GM21737 (cell line): Measurements from ENCODE around the gene E2F4.

ENCODE experiments used
- ATAC-seq: cut with Tn5 transposase; IDR thresholded peaks from one replicate; pipeline ENCODE4 v1.9.1; 2021; ENCODE audit warnings: mild to moderate bottlenecking, moderate library complexity; ENCODE audit not compliant: unreplicated experiment

E2F4 gene

DNA sequence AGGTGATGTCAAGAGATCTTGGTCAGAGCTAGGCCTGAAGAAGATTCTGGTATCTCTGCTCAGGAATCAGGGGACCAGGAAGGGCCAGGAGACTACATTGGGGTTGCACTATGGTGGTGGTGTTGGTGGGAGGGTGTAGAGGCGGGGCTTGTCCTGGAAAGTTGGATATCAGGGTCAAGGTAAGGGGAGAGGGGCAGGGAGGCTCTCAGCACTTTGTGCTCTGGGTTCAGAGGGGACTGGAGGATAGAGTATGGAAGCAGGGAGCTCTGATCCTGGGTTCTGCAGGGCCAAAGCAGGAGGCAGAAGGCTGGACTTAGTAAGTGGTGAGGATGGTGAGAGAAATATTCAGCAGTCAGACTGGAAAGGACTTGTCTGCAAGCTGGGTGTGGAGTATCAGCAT, 18.6 kb upstream of the E2F4 start:
- no peak for ATAC-seq

DNA sequence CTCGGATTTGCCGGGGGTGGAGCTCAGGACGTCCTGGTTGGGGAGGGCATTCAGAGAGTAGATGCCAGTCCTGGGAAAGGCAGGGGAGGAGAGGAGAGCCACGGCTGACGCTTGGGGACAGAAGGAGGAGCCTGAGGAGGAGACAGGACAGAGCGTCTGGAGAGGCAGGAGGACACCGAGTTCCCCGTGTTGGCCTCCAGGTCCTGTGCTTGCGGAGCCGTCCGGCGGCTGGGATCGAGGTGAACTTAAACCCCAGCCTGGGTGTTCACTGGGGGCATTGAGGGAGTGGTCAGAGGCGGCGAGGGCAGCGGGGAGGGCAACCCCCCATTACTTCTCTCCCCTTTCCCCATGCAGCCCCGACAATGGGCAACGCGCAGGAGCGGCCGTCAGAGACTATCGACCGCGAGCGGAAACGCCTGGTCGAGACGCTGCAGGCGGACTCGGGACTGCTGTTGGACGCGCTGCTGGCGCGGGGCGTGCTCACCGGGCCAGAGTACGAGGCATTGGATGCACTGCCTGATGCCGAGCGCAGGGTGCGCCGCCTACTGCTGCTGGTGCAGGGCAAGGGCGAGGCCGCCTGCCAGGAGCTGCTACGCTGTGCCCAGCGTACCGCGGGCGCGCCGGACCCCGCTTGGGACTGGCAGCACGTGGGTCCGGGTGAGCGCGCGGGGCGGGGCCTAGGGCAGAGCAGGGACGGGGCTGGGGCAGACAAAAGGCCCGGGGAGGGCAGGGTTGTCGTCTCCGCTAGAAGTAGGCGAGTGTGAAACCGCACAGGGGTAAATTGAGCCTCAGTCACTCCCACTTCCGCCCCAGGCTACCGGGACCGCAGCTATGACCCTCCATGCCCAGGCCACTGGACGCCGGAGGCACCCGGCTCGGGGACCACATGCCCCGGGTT, 17.9 kb upstream of the E2F4 start:
- ATAC-seq = peak; percentile 33

- no peak for ATAC-seq
These were observed 17.2 kb upstream of the E2F4 start for GRCh38 chr16:67174706-67175231.

GRCh38 chr16:67176662-67177061, 15.3 kb upstream of the E2F4 start:
- ATAC-seq = no peak

DNA sequence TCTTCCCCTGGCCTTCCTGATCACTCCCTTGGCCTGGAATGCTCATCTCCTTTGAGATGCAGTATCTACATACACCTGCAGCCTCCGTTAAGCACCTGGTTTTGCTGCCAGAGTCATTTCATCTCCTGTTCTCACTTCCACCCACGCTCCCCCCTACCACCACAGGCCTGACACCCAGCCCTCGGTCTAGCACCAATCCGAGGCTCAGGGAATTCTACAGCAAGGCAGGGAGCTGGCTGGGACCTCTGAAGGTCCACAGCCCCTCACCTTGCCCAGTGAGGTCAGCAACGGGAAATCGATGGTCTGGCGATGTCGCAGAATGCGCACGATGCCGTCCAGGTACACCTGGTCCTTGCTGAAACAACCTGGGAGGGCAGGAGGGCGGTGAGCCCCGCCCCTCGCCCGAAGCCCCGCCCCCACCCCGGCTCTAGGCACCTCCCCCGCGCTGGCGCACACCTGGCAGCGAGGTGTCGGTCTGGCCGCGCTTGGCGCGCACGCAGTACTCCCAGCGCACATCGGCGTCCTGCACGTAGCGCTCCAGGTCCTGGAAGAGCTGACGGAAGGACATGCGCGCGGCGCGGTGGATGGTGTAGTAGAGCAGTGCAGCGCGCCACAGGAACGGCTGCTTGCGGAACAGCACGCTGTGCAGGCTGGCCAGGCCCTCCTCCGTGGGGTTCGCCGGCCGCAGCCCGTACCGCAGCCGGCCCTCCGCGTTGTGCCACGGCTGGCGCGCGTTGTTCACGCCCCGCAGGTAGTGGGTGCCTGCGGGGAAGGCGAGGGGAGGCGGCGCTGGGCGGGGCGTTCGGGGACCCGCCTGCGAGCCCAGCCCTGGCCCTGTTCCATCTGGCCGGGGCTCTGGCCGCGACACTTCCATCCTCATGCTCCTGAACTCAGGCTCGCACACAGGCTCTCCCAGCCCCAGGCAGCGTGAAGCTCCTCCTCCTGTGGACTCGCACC, 13.9 kb upstream of the E2F4 start:
- ATAC-seq = no peak

DNA sequence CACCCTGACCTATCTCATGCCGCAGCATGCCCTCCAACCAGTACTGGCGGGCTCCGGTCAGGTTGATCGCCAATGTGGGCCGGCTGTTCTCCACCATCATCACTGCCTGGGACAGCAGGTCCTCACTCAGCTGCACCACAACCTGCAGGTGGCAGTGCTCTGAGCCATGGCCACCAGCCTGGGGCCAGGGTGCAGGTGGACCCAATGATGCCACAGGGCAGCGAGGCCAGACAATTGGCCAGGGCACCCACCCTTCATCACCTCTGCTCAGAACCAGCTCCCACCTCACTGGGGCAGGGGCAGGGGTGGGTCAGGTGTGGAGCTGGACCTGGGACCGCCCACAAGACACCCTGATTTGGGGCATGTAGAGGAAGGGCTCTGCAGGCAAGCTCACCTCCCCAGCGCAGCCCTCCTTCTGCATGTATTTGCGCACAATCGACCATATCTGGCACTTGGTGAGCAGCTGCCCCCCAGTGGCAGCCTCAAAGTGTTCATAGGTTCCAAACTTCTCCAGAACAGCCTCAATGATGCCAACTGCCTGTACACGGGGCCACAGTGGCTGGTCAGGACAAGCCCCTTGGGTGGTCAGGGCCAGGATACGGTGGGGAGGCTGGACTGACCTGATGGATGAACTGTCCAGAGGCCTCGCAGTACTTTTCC, 12.4 kb upstream of the E2F4 start:
- no peak for ATAC-seq

GRCh38 chr16:67180166-67180565, 11.8 kb upstream of the E2F4 start:
- ATAC-seq = no peak

GRCh38 chr16:67181346-67181745, 10.6 kb upstream of the E2F4 start:
- ATAC-seq = no peak

DNA sequence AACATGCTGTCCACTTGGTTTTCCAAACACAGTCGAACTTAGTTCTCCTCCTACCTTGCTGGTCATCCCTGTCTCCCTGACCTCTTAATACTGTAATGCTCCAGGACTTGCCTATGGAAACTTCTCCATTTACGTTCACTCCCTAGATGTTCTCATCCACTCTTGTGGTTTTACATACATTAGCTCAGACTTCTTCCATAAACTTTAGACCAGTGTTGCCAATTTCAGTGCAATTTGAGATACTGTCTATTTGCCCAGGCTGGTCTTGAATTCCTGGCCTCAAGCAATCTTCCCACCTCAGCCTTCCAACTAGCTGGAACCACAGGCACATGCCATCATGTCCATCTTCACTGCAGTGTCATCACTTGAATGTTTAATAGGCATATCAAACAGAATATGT, 9.7 kb upstream of the E2F4 start:
- ATAC-seq = no peak

GRCh38 chr16:67183284-67183626, 8.7 kb upstream of the E2F4 start:
- ATAC-seq = no peak

DNA sequence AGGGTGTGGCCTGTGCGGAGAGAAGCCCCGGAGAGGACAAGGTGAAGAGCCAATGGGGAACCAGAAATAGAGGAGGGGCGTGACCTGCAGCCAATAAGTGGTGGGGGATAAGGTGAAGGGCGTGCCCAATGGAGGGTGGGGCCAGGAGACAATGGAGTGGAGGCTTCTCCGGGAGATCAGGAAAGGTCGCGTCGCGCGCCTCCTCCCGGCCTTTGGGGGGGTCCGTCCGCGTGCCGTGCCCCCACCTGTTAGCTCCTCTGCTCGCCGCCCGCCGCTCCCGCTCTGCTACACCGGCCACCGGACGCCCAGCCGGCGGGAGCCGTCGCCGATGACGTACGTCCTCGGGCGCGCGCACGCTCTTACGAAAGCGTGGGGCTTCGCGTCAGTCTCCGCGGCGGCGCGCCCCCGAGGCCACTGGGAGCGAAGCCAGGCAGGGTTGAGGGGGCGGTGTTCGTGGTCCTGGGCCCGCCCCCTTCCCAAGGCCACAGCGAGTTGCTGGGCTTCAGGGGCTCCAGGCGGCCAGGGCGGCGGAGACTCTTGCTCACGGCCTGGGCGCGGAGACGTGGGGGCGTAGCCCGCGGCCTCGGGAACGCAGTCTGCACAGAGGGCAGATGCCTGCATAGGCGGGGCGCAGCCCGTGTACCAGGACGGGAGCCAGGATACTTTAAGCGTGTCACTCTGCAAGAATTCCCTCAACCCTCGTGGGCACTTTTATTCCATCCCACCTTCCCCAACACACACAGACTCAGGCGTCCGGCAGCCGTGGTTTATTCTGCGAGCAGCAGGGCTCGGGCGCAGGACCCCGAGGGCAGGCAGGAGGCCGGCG, 8.1 kb upstream of the E2F4 start, which contains the start of gene MATCAP1:
Gene MATCAP1, minus strand, starts transcription at position 337 of the 826 bp plus-strand sequence. CDS start 3,353 bp downstream, outside the sequence.
- peak; percentile 85 for ATAC-seq

- peak; percentile 9 for ATAC-seq
These were observed 7.4 kb upstream of the E2F4 start for GRCh38 chr16:67184453-67184994.

- ATAC-seq = peak; percentile 27
These were observed 6.8 kb upstream of the E2F4 start for GRCh38 chr16:67184995-67185650.

GRCh38 chr16:67185651-67186134, 6.3 kb upstream of the E2F4 start:
- ATAC-seq = no peak

- ATAC-seq = no peak
These were observed 5.4 kb upstream of the E2F4 start for GRCh38 chr16:67186550-67186950.

DNA sequence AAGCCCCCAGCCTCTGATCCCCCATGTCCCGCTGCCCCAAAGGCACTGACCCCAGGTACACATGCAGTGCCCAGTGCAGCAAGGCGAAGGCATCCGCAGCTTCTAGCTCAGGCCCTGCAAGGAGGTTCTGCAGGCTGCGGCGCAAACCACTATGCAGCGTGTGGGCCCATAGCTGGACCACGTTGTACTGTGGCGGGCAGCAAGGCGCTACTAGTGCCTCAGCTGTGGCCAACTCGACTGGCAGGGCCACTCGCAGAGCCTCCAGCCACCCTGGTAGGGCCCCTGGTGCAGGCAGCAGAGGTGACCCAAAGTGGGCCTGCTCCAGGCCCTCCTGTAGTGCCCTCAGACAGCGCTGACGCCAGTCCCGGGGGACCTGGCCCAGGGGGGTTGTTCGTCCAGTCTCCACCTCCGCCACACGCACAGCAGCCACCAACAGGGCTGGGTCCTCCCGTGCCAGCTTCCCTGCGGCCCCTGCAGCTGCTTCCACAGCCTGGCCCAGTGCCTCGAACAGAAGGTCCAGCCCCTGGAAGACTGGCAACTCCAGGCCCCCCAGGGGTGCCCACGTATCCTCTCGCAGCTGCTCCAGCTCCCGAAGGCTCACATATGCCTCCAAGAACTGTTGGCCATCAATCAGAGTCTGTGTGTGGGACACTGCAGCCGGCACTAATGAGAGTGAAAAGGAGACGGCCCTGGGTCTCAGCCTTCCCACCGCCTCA, 4.6 kb upstream of the E2F4 start:
- no peak for ATAC-seq

DNA sequence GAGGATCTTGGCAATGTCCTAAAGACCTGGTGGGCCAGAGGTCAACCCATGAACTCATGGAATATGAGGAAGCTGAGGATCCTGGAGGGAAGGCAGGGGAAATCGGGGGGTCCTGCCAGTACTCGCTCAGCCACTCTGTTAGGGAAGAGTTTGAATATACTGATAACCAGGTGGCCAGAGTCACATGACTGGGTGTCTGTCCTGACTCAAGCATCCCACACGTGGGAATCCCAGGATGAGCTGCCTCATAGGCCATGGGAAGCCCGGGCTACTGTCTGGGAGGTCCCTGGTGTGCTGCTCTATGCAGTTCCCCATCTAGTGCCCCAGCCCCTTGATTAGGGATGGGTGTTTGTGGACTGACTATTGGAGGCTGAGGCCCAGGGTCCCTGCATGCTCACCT, 3.6 kb upstream of the E2F4 start:
- no peak for ATAC-seq

GRCh38 chr16:67188798-67189197, 3.2 kb upstream of the E2F4 start:
- no peak for ATAC-seq
